Neural progenitor cell (in vitro differentiated cells): ENCODE results near the gene BBX.

Experiments used
- CTCF ChIP-seq: fragments of 200-600 bp; sonication (generic); IDR thresholded peaks from 2 replicates; pipeline ENCODE4 v1.5.1; 2017; ENCODE audit warnings: antibody characterized with exemption, mild to moderate bottlenecking
- EZH2phosphoT487 ChIP-seq: fragments of 200-600 bp; sonication (generic); IDR thresholded peaks from 2 replicates; pipeline ENCODE4 v1.6.1; 2017; ENCODE audit warnings: antibody characterized with exemption

GRCh38 chr3:107739227-107739626, 216.5 kb downstream of the BBX start:
- TF ChIP-seq CTCF (no peak), EZH2phosphoT487 (no peak)
